GM12865 (cell line): Measurements from ENCODE around the gene WDR11.
A peak's percentile ranks its signal among the peaks of the same experiment; 100 is the strongest.

Source experiments
- DNase-seq: peaks from one replicate; pipeline ENCODE4 v3.0.0; 2010; ENCODE audit warnings: low read depth
- H3K4me3 ChIP-seq: 2 replicates; pipeline ENCODE4 v1.5.1; 2011; ENCODE audit warnings: mild to moderate bottlenecking, low read depth, low read length, control low read depth
- TF ChIP-seq, protein P1 (sequence below): IDR thresholded peaks from 2 replicates; pipeline ENCODE4 v1.5.1; 2011; ENCODE audit warnings: low read length, control low read depth, low read depth, inconsistent platforms; ENCODE audit not compliant: insufficient read depth; ENCODE audit errors: missing control alignments

WDR11 gene, protein sequence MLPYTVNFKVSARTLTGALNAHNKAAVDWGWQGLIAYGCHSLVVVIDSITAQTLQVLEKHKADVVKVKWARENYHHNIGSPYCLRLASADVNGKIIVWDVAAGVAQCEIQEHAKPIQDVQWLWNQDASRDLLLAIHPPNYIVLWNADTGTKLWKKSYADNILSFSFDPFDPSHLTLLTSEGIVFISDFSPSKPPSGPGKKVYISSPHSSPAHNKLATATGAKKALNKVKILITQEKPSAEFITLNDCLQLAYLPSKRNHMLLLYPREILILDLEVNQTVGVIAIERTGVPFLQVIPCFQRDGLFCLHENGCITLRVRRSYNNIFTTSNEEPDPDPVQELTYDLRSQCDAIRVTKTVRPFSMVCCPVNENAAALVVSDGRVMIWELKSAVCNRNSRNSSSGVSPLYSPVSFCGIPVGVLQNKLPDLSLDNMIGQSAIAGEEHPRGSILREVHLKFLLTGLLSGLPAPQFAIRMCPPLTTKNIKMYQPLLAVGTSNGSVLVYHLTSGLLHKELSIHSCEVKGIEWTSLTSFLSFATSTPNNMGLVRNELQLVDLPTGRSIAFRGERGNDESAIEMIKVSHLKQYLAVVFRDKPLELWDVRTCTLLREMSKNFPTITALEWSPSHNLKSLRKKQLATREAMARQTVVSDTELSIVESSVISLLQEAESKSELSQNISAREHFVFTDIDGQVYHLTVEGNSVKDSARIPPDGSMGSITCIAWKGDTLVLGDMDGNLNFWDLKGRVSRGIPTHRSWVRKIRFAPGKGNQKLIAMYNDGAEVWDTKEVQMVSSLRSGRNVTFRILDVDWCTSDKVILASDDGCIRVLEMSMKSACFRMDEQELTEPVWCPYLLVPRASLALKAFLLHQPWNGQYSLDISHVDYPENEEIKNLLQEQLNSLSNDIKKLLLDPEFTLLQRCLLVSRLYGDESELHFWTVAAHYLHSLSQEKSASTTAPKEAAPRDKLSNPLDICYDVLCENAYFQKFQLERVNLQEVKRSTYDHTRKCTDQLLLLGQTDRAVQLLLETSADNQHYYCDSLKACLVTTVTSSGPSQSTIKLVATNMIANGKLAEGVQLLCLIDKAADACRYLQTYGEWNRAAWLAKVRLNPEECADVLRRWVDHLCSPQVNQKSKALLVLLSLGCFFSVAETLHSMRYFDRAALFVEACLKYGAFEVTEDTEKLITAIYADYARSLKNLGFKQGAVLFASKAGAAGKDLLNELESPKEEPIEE

DNA sequence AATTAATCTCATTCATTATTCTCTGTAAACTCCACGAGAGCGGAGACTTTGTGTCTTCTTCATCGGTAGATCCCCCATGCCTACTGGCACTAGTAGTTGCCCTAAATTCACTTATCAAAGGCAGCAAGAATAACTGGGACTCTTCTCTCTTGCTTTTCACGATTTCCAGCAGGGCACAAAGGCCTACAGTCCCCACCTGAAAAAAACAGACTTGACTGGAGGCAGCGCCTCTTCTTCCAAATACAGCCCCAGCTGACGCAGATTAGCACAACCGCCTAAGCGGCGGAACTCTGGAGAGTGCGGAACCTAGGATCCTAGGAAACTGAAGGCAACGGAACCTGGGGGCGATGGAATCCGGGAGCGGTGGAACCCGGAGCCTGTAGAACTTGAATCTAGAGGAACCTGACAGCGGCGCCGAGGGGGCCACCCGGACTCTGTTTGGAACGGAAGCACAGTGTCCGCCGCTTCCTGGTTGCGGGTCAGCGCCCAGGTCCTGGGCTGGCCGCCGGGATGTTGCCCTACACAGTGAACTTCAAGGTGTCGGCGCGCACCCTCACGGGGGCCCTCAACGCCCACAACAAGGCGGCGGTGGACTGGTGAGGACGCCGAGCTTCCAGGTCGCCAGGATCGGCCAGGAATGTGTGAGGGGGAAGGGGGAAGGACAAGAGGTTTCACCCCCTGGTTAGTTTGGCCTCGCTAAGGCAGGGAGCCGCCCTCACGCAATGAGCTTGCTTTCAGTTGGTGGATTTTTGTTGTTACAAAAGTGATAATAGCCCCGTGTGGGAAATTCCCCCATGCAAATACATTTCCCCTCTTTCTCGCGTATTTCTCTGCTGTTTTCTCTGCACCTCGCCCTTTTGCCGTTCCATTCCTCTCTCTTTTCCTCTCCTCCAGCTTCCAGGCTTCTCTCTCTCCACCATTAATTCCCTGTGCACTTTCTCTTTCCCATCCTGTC, at the start of gene WDR11:
WDR11 (plus strand) TSS at position 452 of the 955 bp plus-strand sequence; CDS start at position 511, 59 bp downstream.
- TF ChIP-seq, protein P1, sequence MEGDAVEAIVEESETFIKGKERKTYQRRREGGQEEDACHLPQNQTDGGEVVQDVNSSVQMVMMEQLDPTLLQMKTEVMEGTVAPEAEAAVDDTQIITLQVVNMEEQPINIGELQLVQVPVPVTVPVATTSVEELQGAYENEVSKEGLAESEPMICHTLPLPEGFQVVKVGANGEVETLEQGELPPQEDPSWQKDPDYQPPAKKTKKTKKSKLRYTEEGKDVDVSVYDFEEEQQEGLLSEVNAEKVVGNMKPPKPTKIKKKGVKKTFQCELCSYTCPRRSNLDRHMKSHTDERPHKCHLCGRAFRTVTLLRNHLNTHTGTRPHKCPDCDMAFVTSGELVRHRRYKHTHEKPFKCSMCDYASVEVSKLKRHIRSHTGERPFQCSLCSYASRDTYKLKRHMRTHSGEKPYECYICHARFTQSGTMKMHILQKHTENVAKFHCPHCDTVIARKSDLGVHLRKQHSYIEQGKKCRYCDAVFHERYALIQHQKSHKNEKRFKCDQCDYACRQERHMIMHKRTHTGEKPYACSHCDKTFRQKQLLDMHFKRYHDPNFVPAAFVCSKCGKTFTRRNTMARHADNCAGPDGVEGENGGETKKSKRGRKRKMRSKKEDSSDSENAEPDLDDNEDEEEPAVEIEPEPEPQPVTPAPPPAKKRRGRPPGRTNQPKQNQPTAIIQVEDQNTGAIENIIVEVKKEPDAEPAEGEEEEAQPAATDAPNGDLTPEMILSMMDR, result no peak
- peak; percentile 92 for DNase-seq
- H3K4me3 ChIP-seq, result peak within 1 kb of the TSS; percentile 77

- no peak for DNase-seq
These were observed 48.2 kb upstream of the WDR11 start for GRCh38 chr10:120802935-120803334.

DNA sequence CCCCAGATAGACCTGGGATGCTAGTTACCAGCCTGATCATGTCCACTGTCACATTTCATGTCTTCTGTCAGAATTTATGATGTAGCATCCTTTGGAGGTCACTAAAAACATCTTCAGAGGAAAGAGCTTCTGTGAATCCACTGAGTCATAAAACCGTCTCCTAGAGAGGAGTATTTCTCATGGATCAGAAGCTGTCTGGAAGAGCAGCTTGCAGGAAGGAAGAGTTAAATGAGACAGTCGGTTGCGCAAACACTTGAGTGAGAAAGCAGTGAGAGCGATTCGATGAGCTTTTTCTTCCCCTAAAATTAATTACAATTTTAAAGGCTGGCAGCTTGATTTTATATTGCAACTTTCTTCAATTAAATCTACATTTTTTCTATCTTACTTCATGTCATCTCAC, 47.2 kb upstream of the WDR11 start:
- TF ChIP-seq, protein P1, result no peak
- H3K4me3 ChIP-seq, result no peak overlapping the region
- DNase-seq, result no peak

More at GRCh38 chr10:120802935-120803334, 48.2 kb upstream of the WDR11 start:
- no peak overlapping the region for H3K4me3 ChIP-seq
- TF ChIP-seq, protein P1, result no peak

DNA sequence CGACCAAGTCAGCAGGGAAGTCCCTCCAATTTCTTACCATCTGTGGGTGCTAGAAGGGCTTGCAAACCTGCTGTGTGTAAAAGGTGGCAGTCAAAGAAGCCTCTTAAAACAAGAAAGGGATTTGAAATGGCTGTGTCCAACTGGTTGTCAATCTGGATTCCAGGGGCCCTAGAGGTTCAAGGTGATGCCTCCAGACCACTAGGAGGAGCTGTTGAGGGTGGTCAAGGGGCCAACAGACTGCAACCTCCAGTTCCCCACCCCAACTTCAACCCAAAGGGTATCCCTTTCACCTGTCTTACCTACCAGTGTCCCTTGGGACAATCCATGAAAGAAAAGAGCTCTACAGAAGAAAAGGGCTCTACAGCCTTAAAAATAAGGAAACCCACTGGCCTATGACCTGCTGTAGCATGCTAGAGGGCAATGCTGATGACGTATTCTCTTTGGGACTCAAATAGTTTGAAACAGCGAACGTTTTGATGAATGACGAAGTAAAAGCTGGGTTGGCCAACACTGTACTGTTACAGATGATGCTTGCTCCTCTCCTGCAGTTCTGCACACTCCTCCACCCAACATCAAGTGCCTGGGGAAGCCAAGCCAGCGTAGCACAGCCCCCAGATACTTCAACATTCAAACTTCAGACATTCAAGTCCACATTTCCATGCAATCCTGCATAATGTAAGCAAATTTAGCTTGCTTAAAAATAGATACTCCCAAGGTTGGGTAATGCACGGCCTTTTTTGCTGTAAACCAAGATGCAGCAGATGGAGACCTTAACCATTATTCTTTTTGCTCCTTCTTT, 45.9 kb upstream of the WDR11 start:
- no peak for DNase-seq
- no peak overlapping the region for H3K4me3 ChIP-seq
- TF ChIP-seq, protein P1, result peak; percentile 10

- no peak overlapping the region for H3K4me3 ChIP-seq
- DNase-seq, result no peak
- TF ChIP-seq, protein P1, result no peak
These were observed 45.1 kb upstream of the WDR11 start for GRCh38 chr10:120806081-120806480.
